ENCODE measurements around the gene LMF2.

GRCh38 chr22:50486561-50487289 is 20.8 kb downstream of the LMF2 start, which contains the start of gene MIOX:
- TF ChIP-seq CEBPB (IDR thresholded peaks at IDR 0.05; ENCODE audit: low read depth, low read length) (no peak), CTCF (conservative IDR thresholded peaks at IDR 0.05; ENCODE audit: low read depth, low read length) (no peak), POLR2A (IDR thresholded peaks at IDR 0.05; ENCODE audit: low read depth, low read length) (no peak), BHLHE40 (IDR thresholded peaks at IDR 0.05; ENCODE audit: low read depth, low read length) (no peak), SMC3 (IDR thresholded peaks at IDR 0.05; ENCODE audit: low read depth, low read length) (no peak), USF2 (IDR thresholded peaks at IDR 0.05; ENCODE audit: low read depth, low read length) (no peak), MXI1 (IDR thresholded peaks at IDR 0.05; ENCODE audit: borderline replicate concordance, low read depth, low read length) (no peak), CHD1 (IDR thresholded peaks at IDR 0.05; ENCODE audit: low read depth, low read length) (no peak), RFX5 (IDR thresholded peaks at IDR 0.05; ENCODE audit: low read depth, low read length) (no peak), MAZ (IDR thresholded peaks at IDR 0.05; ENCODE audit: borderline replicate concordance, low read depth, low read length) (no peak)

Data from IMR-90 (cell line).